ENCODE data around the gene ZNF609.

ZNF609 gene

DNA sequence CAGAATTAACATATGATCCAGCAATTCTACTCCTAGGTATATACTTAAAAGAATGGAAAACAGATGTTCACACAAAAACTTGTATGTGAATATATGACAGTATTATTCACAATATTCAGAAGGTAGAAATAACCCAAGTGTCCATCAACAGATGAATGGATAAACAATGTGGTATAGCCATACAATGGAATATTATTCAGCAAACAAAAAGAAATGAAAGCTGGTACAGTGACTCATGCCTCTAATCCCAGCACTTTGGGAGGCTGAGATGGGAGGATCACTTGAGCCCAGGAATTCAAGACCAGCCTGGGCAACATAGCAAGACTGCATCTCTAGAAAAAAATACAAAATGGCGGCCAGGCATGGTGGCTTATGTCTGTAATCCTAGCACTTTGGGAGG, 185.6 kb downstream of the ZNF609 start:
- DNase-seq (ENCODE audit: low read depth), result no peak
- no peak overlapping the region for H3K4me3 ChIP-seq (ENCODE audit: control insufficient read depth, low read depth, low read length)

DNA sequence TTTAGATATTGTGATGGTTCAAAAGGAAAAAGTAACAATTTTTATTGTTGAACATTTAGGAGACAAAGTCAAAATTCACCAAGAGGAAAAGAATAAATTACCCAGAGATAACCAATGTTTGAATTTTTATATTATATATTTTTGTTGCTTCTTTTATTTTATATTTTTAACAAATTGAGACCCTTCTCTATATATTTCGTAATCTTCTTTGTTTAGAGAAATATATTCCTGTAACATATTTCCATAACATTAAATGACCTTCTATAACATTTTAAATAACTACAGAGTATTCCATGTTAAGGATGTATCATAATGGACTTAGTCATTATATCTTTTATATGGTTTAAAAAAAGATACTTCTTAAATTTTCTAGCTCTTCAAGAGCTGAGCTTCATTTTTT, 187.0 kb downstream of the ZNF609 start:
- TF ChIP-seq, protein P1, sequence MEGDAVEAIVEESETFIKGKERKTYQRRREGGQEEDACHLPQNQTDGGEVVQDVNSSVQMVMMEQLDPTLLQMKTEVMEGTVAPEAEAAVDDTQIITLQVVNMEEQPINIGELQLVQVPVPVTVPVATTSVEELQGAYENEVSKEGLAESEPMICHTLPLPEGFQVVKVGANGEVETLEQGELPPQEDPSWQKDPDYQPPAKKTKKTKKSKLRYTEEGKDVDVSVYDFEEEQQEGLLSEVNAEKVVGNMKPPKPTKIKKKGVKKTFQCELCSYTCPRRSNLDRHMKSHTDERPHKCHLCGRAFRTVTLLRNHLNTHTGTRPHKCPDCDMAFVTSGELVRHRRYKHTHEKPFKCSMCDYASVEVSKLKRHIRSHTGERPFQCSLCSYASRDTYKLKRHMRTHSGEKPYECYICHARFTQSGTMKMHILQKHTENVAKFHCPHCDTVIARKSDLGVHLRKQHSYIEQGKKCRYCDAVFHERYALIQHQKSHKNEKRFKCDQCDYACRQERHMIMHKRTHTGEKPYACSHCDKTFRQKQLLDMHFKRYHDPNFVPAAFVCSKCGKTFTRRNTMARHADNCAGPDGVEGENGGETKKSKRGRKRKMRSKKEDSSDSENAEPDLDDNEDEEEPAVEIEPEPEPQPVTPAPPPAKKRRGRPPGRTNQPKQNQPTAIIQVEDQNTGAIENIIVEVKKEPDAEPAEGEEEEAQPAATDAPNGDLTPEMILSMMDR (IDR thresholded peaks at IDR 0.05; ENCODE audit: control insufficient read depth, insufficient read depth, low read depth, low read length, missing control alignments), result no peak
- no peak for DNase-seq (ENCODE audit: low read depth)
- no peak overlapping the region for H3K4me3 ChIP-seq (ENCODE audit: control insufficient read depth, low read depth, low read length)

More for the DNA sequence above, 185.6 kb downstream of the ZNF609 start:
- TF ChIP-seq, protein P1 (IDR thresholded peaks at IDR 0.05; ENCODE audit: control insufficient read depth, insufficient read depth, low read depth, low read length, missing control alignments), result no peak

DNA sequence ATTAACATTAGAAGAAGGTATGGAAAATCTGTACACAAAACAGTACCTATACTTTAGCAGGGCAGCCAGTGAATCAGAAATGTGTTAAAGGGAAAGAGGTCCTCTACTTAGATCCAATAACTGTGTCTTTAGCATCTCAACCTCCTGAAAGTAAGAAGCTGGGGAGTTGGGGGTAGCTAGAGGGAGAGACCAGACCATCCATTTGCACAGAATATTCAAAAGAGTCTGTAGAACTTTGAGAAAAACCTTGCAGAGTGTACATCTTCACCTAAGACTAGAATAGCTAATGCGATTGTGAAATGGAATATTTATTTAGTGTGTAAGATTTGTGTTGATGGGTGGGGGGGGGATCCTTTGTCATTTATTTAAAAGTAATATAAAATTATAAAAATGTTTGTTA, 190.2 kb downstream of the ZNF609 start:
- no peak overlapping the region for H3K4me3 ChIP-seq (ENCODE audit: control insufficient read depth, low read depth, low read length)
- DNase-seq (ENCODE audit: low read depth), result no peak
- TF ChIP-seq, protein P1 (IDR thresholded peaks at IDR 0.05; ENCODE audit: control insufficient read depth, insufficient read depth, low read depth, low read length, missing control alignments), result no peak

DNA sequence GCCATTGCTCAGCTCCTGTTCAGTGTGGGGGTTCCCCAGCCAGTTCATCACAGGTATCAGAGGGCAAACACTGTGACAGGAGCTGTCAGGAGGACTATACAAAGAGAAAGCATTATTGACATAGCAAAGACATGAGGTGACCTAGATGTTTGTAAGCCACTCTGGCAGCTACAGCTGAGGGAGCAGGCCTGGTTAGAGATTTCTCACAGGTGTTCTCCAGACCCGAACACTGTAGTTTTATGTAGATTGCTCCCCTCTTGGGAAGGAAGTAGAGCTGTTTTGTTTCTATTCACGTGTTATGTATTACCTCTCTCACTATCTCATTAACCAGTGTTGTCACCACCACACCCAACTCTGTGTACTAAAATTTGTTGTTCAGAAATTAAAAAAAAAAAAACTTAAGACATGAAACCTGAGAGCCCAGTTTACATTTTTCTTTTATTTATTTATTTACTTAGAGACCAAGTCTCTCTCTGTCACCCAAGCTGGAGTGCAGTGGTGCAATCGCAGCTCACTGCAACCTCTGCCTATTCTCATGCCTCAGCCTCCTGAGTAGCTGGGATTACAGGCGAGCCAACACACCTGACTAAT, 191.3 kb downstream of the ZNF609 start:
- H3K4me3 ChIP-seq (ENCODE audit: control insufficient read depth, low read depth, low read length), result no peak overlapping the region
- TF ChIP-seq, protein P1 (IDR thresholded peaks at IDR 0.05; ENCODE audit: control insufficient read depth, insufficient read depth, low read depth, low read length, missing control alignments), result no peak
- no peak for DNase-seq (ENCODE audit: low read depth)

DNA sequence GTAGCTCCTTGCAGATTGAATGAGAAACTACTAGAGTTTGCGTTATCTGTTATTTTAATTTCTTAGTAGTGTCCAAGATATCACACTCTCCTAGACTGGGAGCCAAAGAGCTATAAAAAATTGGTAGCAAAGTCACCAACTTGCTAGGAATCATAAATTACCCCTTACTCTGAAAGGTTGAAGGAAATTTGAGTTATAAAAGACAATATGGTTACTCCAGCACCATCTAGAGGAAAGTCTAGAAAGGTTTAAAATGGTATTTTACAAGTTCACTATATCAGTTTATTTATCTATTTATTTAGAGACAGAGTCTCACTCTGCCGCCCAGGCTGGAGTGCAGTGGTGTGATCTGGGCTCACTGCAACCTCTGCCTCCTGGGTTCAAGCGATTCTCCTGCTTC, 193.4 kb downstream of the ZNF609 start:
- no peak for DNase-seq (ENCODE audit: low read depth)
- TF ChIP-seq, protein P1 (IDR thresholded peaks at IDR 0.05; ENCODE audit: control insufficient read depth, insufficient read depth, low read depth, low read length, missing control alignments), result peak; percentile 28
- no peak overlapping the region for H3K4me3 ChIP-seq (ENCODE audit: control insufficient read depth, low read depth, low read length)

DNA sequence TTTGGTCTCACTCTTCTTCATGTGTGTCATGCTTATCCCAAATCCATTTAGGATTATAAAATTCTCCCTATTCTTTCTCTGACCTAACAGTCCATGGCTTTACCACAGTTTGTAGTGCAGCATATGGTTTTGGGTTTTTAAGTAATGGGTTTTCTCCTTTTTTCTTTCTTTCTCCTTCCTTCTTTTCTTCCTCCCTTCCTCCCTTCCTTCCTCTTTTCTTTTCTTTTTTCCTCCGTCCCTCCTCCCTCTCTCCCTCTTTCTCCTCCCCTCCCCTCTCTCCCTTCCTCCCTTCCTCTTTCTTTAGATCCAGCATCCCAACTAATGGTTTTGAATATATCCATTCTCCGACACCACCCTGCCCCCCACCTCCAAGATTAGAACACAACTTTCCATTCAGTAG, 196.1 kb downstream of the ZNF609 start:
- H3K4me3 ChIP-seq (ENCODE audit: control insufficient read depth, low read depth, low read length), result no peak overlapping the region
- no peak for DNase-seq (ENCODE audit: low read depth)
- TF ChIP-seq, protein P1 (IDR thresholded peaks at IDR 0.05; ENCODE audit: control insufficient read depth, insufficient read depth, low read depth, low read length, missing control alignments), result no peak

DNA sequence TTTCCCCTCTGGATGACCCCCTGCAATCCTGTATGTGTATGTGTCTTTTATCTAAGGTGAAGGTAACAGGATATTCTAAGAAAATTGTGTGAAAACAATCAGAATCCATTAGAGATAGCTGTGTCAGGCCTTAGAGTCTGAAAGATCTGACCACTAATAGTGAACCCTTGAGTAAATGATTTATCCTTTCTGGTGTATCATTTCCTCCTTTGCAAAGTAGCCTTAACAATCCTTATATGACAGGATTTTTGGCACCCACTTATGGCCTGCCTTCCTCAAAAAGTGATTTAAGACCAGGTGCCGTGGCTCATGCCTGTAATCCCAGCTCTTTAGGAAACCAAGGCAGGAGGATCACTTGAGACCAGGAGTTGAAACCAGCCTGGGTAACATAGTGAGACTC, 204.8 kb downstream of the ZNF609 start:
- H3K4me3 ChIP-seq (ENCODE audit: control insufficient read depth, low read depth, low read length), result no peak overlapping the region
- TF ChIP-seq, protein P1 (IDR thresholded peaks at IDR 0.05; ENCODE audit: control insufficient read depth, insufficient read depth, low read depth, low read length, missing control alignments), result no peak

More for the DNA sequence above, 204.8 kb downstream of the ZNF609 start:
- DNase-seq (ENCODE audit: low read depth), result no peak
